CD4-positive, CD25-positive, alpha-beta regulatory T cell (primary cell): ENCODE data around the gene PROC. TPM values are rescaled to one million over a fixed set of nuclear protein-coding genes. Genes with fewer than 3 reads are reported as not detected.

Experiments used
- ATAC-seq, 2 donors: fragments of 150-1000 bp; cut with Tn5 transposase; one replicate each; pipeline ENCODE4 v1.10.0; 2021; ENCODE audit warnings: low read depth in 2 of 2, moderate number of reproducible peaks in 2 of 2, moderate library complexity in 1 of 2
- DNase-seq, 3 donors: peaks; one replicate each; pipeline versions ENCODE4 v3.0.0 to v3.0.0-alpha.2; 2012 to 2022; ENCODE audit warnings: mixed read lengths in 1 of 3
- H3K27ac ChIP-seq: one replicate; pipeline ENCODE4 v1.7.0; 2013; ENCODE audit warnings: mild to moderate bottlenecking, low read length; ENCODE audit not compliant: insufficient read depth, poor library complexity, severe bottlenecking
- H3K27me3 ChIP-seq: one replicate; pipeline ENCODE4 v1.7.0; 2013; ENCODE audit warnings: low read length; ENCODE audit not compliant: control insufficient read depth, insufficient read depth
- H3K36me3 ChIP-seq: one replicate; pipeline ENCODE4 v1.7.0; 2013; ENCODE audit warnings: mild to moderate bottlenecking, low read length, moderate library complexity; ENCODE audit not compliant: control insufficient read depth, insufficient read depth
- H3K4me1 ChIP-seq: 2 replicates; pipeline ENCODE4 v1.7.0; 2013; ENCODE audit warnings: mild to moderate bottlenecking, low read length; ENCODE audit not compliant: insufficient read depth, control insufficient read depth, poor library complexity, severe bottlenecking
- H3K4me3 ChIP-seq: one replicate; pipeline ENCODE4 v1.7.0; 2013; ENCODE audit warnings: low read depth, mild to moderate bottlenecking, low read length, moderate library complexity
- H3K9me3 ChIP-seq, 2 experiments: 1 replicate in 1 of 2; 2 replicates in 1 of 2; pipeline ENCODE4 v1.7.0; 2013; ENCODE audit warnings: low read length in 2 of 2, mild to moderate bottlenecking in 1 of 2, moderate library complexity in 1 of 2; ENCODE audit not compliant: control insufficient read depth in 2 of 2
- H3K27ac Mint-ChIP-seq, 3 donors: one replicate each; pipeline ENCODE4 v1.8.0; 2020 to 2022; ENCODE audit warnings: mild to moderate bottlenecking in 3 of 3, mixed read lengths in 3 of 3, moderate library complexity in 2 of 3
- H3K27me3 Mint-ChIP-seq: one replicate; pipeline ENCODE4 v1.8.0; 2022; ENCODE audit warnings: mild to moderate bottlenecking, mixed read lengths
- H3K36me3 Mint-ChIP-seq: one replicate; pipeline ENCODE4 v1.8.0; 2020; ENCODE audit warnings: mixed read lengths
- H3K4me1 Mint-ChIP-seq, 4 donors: one replicate each; pipeline ENCODE4 v1.8.0; 2020 to 2022; ENCODE audit warnings: mixed read lengths in 4 of 4, mild to moderate bottlenecking in 1 of 4
- H3K4me3 Mint-ChIP-seq, 4 donors: one replicate each; pipeline ENCODE4 v1.8.0; 2020 to 2022; ENCODE audit warnings: mild to moderate bottlenecking in 4 of 4, mixed read lengths in 4 of 4, moderate library complexity in 3 of 4
- H3K9me3 Mint-ChIP-seq, 7 donors: one replicate each; pipeline ENCODE4 v1.8.0; 2020 to 2022; ENCODE audit warnings: mixed read lengths in 7 of 7, mild to moderate bottlenecking in 3 of 7, moderate library complexity in 2 of 7
- polyA plus RNA-seq, 4 donors: library from polyadenylated mRNA; unstranded; fragments of 300-500 nt; fragmentation: Illumina TruSeq; gene quantifications; one replicate each; pipeline ENCODE4 v1.2.3, GENCODE V29; 2021
- total RNA-seq: library from RNA; stranded (reverse); gene quantifications from one replicate; pipeline ENCODE4 v1.2.3, GENCODE V29; 2022

PROC gene
- total and polyA plus RNA-seq, 5 donors from 2014 or later, result 0.35 TPM; not detected in 4

DNA sequence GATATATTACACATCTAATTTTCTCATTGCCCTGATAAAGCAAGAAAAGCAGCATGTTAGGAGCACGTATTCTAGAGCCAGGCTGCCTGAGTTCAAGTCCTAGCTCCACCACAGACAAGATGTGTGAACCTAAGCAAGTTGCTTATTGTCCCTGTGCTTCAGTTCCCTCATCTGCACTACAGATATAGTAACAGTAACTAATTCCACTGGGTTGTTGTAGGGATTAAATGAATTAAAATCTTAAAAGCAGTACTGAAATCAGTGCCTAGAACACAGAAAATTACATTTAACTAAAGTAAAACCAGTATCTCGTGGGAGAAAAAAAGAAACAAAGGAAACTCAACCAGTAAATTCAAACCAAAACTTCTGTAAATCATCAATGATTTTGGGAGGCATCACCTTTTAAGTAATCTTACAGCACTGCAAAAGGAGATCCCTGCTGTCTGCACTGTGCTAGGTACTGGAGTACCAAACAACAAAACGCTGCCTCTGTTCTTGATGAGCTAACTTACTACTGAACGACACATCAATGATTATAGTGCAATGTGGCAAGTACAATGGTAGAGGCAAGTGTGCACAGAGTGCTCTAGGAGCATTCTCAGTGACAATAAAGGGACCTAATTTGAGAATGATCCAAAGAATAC lies 38.4 kb upstream of the PROC start:
- Histone ChIP-seq H3K9me3 (peaks cover 0 to 7% of the 10 kb centered on the region in 2 experiments), H3K36me3 (peaks cover 10% of the 10 kb centered on the region), H3K4me1 (peaks cover 15% of the 10 kb centered on the region), H3K27me3 (no peaks in the 10 kb centered on the region), H3K4me3 (peak overlapping the region; percentile 13), H3K27ac (no peak overlapping the region)
- H3K9me3 Mint-ChIP-seq, result peaks cover 0 to 6% (median 1%) of the 10 kb centered on the region in 7 donors
- peak overlapping the region in 1 of 3 donors; percentile 13 for H3K27ac Mint-ChIP-seq
- DNase-seq (no peak), ATAC-seq (no peak)
- H3K36me3 Mint-ChIP-seq, result peaks cover 11% of the 10 kb centered on the region
- no peaks in the 10 kb centered on the region for H3K27me3 Mint-ChIP-seq
- H3K4me3 Mint-ChIP-seq, result peak overlapping the region in 2 of 4 donors; percentile 0 to 1
- peaks cover 32 to 69% (median 59%) of the 10 kb centered on the region in 4 donors for H3K4me1 Mint-ChIP-seq

DNA sequence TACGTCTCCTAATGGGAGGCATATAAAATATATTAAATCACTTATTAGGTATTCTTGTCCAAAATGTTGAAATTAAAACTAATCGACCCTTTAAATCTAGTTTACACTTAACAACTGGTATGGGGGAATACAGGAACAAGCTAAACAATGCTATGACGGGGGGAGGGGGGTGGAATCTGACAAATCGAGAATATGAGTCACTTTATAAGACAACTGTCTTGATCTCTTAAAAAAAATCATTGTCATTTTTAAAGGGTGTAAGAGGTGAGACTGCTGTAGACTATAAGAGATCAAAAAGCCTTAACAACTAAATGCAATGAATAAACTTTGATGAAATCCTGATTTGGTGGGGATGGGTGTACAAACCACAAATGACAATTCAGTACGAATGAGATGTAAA lies 36.5 kb upstream of the PROC start:
- Histone ChIP-seq H3K27ac (no peak overlapping the region), H3K4me1 (peaks cover 29% of the 10 kb centered on the region), H3K27me3 (no peaks in the 10 kb centered on the region), H3K36me3 (peaks cover 6% of the 10 kb centered on the region), H3K9me3 (peaks cover 0 to 2% of the 10 kb centered on the region in 2 experiments), H3K4me3 (no peak overlapping the region)
- Mint-ChIP-seq H3K4me1 (peaks cover 45 to 84% (median 72%) of the 10 kb centered on the region in 4 donors), H3K27ac (no peak overlapping the region), H3K36me3 (peaks cover 8% of the 10 kb centered on the region), H3K27me3 (no peaks in the 10 kb centered on the region), H3K4me3 (peak overlapping the region in 3 of 4 donors; percentile 17 to 49 (median 18)), H3K9me3 (no peaks in the 10 kb centered on the region)
- no peak for DNase-seq
- ATAC-seq, result peak in 1 of 2 donors; percentile 48

DNA sequence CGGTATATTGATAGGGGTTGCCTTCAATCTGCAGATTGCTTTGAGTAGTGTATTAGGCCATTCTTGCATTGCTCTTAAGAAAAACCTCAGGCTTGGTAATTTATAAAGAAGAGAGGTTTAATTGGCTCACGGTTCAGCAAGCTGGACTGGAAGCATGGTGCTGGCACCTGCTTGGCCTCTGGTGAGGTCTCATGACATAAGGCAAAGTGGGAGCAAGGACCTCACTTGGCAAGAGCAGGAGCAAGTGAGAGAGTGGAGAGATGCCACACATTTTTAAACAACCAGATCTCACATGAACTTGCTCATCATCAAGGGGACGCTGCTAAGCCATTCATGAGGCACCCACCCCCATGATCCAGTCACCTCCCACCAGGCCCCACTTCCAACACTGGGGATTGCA lies 35.4 kb upstream of the PROC start:
- Mint-ChIP-seq H3K4me1 (peaks cover 42 to 83% (median 70%) of the 10 kb centered on the region in 4 donors), H3K27ac (no peak overlapping the region), H3K36me3 (peaks cover 8% of the 10 kb centered on the region), H3K27me3 (no peaks in the 10 kb centered on the region), H3K9me3 (no peaks in the 10 kb centered on the region), H3K4me3 (peak overlapping the region in 1 of 4 donors; percentile 70)
- DNase-seq (no peak), ATAC-seq (no peak)
- H3K9me3 ChIP-seq, result no peaks in the 10 kb centered on the region
- no peak overlapping the region for H3K27ac ChIP-seq
- H3K4me3 ChIP-seq, result no peak overlapping the region
- peaks cover 6% of the 10 kb centered on the region for H3K36me3 ChIP-seq
- H3K27me3 ChIP-seq, result no peaks in the 10 kb centered on the region
- peaks cover 29% of the 10 kb centered on the region for H3K4me1 ChIP-seq

DNA sequence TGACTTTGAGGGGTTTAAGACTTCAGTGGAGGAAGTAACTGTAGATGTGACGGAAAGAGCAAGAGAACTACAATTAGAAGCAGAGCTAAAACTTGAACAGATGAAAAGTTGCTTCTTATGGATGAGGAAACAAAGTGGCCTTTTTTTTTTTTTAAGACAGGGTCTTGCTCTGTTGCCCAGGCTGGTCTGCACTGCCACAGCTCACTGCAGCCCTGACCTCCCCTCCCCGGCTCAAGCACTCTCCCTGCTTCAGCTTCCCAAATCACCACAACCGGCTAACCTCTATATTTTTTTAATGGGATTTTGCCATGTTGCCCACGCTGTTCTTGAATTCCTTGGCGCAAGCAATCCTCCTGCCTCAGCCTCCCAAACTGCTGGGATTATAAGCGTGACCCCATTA lies 33.7 kb upstream of the PROC start:
- H3K4me3 ChIP-seq, result no peak overlapping the region
- H3K4me3 Mint-ChIP-seq, result peak overlapping the region; percentile 22 to 88 (median 52)
- H3K9me3 Mint-ChIP-seq, result no peaks in the 10 kb centered on the region
- no peaks in the 10 kb centered on the region for H3K9me3 ChIP-seq
- peaks cover 42% of the 10 kb centered on the region for H3K4me1 ChIP-seq
- DNase-seq (no peak), ATAC-seq (no peak)
- no peak overlapping the region for H3K27ac ChIP-seq
- peaks cover 44 to 88% (median 72%) of the 10 kb centered on the region in 4 donors for H3K4me1 Mint-ChIP-seq
- H3K27me3 Mint-ChIP-seq, result no peaks in the 10 kb centered on the region
- H3K27ac Mint-ChIP-seq, result no peak overlapping the region
- H3K36me3 Mint-ChIP-seq, result peaks cover 8% of the 10 kb centered on the region
- no peaks in the 10 kb centered on the region for H3K27me3 ChIP-seq
- peaks cover 6% of the 10 kb centered on the region for H3K36me3 ChIP-seq

DNA sequence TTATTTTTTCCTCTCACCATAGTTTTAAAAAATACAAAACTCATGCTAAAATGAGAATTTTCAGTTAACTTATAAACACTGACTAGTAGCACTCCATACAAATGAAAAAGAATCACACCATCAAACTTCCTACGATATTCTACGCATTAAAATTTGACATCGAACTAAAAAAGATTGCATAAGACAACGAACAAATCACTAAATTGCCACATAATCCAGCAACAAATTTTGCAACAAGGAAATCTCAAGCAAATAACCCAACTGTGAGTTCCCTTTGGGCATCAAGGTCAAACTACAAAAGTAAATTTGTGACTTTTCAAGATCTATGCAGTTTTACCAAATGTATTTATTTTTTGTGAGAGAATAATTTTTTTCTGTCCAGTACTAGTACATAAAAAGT lies 32.0 kb upstream of the PROC start:
- peak overlapping the region; percentile 88 to 99 (median 93) for H3K4me3 Mint-ChIP-seq
- ATAC-seq (no peak), DNase-seq (no peak)
- Histone ChIP-seq H3K36me3 (peaks cover 6% of the 10 kb centered on the region), H3K27ac (no peak overlapping the region), H3K4me3 (peak overlapping the region; percentile 88), H3K4me1 (peaks cover 48% of the 10 kb centered on the region), H3K9me3 (no peaks in the 10 kb centered on the region), H3K27me3 (no peaks in the 10 kb centered on the region)
- H3K9me3 Mint-ChIP-seq, result no peaks in the 10 kb centered on the region
- H3K36me3 Mint-ChIP-seq, result peaks cover 8% of the 10 kb centered on the region
- H3K27me3 Mint-ChIP-seq, result no peaks in the 10 kb centered on the region
- H3K4me1 Mint-ChIP-seq, result peaks cover 47 to 85% (median 63%) of the 10 kb centered on the region in 4 donors
- peak overlapping the region; percentile 93 to 95 (median 95) for H3K27ac Mint-ChIP-seq

DNA sequence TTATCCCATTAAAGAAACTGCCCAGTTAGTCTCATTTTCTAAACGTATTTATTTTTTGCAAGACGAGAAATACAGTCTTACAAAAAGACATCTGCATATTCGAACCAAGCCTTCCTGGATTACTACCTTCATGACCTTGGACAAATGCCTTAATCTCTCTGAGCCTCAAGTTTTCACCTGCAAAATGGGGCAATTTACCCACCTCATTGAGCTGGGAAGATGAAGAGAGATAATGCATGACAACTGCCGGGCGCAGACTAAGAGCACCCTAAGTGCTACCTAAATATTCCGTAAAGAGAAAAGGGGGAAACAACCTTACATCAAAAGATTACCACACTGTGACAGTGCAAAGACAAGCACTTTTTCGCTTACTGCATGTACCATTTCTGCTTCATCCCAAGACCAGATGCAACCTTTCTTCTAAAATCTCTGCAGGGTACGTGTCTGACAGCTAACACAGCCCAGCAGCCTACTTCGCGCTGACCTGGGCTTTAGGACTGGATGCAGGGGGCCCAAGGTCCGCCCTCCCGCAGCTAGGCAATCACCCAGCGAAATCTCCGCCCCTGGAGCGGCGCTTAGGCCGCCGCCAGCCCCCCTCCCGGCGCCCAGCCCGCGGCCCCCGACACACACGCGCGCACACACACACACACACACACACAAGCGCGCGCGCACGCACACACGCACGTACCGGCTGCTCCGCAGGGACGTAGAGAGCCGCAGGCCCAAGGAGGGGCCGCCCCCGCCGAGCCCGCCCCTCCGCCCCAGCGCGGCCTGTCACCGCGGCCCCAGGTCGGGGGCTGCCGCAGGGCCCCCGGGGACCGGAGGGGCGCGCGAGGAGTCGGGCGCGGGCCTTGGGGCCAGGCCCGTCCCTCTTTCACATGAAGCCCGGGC lies 31.2 kb upstream of the PROC start:
- peak; percentile 73 to 76 for ATAC-seq
- Histone ChIP-seq H3K4me3 (peak overlapping the region; percentile 88), H3K36me3 (peaks cover 6% of the 10 kb centered on the region), H3K27ac (peak overlapping the region; percentile 100), H3K27me3 (no peaks in the 10 kb centered on the region), H3K9me3 (no peaks in the 10 kb centered on the region), H3K4me1 (peaks cover 42% of the 10 kb centered on the region)
- no peaks in the 10 kb centered on the region for H3K27me3 Mint-ChIP-seq
- peaks cover 47 to 77% (median 56%) of the 10 kb centered on the region in 4 donors for H3K4me1 Mint-ChIP-seq
- H3K36me3 Mint-ChIP-seq, result peaks cover 8% of the 10 kb centered on the region
- H3K4me3 Mint-ChIP-seq, result peak overlapping the region; percentile 88 to 99 (median 93)
- H3K9me3 Mint-ChIP-seq, result no peaks in the 10 kb centered on the region
- peak; percentile 71 to 91 (median 84) for DNase-seq
- H3K27ac Mint-ChIP-seq, result peak overlapping the region; percentile 93 to 95 (median 95)

DNA sequence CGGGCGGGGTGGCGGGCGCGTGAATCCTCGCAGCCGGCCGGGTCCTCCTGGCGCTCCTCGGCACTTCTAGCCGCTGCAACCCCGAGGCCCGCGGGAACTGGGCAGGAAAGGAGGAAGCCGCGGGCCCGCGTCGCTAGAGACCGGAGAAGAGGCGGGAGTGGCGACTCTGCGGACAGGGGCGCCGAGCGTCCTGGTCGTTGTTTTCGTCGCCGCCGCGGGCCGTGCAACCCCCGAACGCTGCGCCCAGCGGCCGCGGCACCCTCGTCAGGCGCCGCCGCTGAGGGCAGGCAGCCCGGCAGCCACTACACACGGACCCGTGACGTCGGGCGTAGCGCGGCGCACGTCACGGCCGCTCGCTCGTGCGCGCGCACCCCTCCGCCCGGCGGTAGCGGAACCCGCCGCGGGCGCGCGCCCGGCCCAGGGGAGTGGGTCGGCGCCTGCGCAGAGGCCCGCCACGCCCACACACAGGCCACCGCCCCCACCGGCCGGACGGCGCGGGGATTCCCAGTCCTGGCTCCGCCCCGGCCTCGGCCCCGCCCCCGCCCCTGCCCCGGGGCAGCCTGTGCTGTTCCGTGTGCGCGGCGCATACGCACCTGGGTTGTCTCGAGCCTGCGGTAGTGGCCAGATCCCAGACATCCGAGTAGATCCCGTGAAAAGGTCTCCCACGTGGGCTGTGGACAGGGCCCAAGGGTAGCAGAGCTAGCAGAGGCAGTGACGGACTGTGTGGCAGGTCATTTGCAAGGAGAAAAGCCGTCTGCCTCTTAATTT lies 30.4 kb upstream of the PROC start, which contains the start of gene MAP3K2:
Gene MAP3K2, minus strand, starts transcription at position 321 of the 768 bp plus-strand sequence. CDS start 44,846 bp downstream, outside the sequence.
- Mint-ChIP-seq H3K27me3 (no peaks in the 10 kb centered on the region), H3K9me3 (no peaks in the 10 kb centered on the region), H3K4me3 (peak within 1 kb of the TSS; percentile 92 to 99 (median 94)), H3K4me1 (peaks cover 43 to 71% (median 52%) of the 10 kb centered on the region in 4 donors), H3K36me3 (peaks cover 12% of the 10 kb centered on the region), H3K27ac (peak within 1 kb of the TSS; percentile 98 to 100 (median 99))
- DNase-seq (peak; percentile 93 to 94 (median 94)), ATAC-seq (peak; percentile 73 to 82)
- H3K9me3 ChIP-seq, result no peaks in the 10 kb centered on the region
- peak within 1 kb of the TSS; percentile 100 for H3K27ac ChIP-seq
- peaks cover 3% of the 10 kb centered on the region for H3K36me3 ChIP-seq
- H3K4me3 ChIP-seq, result peak within 1 kb of the TSS; percentile 88
- no peaks in the 10 kb centered on the region for H3K27me3 ChIP-seq
- H3K4me1 ChIP-seq, result peaks cover 42% of the 10 kb centered on the region
